Measurements from ENCODE around the gene MID1.
"Not testable (repeated sequence)": the region's sequence is repeated elsewhere in the genome, so short reads cannot be mapped to it uniquely, and the experiment has no call there.

MID1 gene

DNA sequence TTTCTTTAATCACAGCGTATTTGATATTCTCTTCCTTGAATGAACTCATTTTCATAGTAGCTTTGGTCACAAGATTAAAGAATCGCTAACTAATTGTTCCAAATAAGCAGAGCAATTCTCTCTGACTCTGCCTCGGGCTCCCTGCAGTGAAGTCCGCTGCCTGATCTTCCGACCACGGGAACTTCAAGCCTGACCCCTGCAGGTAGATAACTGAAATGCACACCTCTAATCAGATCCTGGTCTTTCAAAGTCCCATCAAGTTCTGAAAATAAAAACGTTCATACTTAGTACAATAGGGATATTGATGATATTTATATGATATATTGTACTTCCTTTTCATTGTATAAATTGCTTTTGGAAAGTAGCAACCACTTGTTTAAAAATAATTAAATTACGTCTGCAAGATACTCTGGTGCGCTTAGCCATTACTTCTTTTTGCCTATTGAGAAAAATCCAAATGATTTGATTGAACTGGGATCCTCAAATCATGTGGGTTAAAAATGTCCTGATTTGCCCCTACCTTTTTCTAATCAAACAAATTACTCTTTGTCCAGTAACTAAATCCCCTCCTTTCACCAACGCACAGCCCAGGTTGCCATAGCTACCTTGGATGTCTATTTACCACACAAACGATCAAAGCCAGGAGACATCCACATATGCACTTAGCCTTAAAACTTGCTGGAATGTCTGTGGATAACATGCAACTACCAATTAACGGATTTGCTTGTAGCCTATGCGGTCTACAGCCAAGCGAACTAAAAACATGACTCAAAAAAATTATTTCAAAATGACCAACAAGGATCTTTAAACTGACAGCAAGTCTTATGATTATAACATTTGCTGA is 4.2 kb downstream of the MID1 start:
- DNase-seq = no peak

DNA sequence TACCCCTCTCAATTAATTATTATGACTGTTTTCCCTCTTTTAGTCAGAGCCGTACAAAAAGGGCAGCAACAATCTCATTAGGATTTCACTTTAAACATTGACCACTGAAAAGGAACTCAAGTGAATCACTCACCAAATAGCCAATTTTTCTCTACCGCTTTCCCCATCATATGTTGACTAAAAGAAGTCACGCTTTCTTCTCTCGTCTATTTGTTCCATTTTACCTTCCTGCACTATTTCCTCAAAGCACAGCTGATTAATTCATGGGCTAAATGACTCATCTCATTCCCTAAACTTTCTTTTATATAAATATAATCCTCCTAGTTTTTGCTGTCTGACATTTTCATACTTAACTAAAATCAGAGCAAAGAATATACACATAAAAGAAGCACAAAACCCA is 8.2 kb downstream of the MID1 start:
- DNase-seq = no peak

- no peak for DNase-seq
These were observed 8.8 kb downstream of the MID1 start for GRCh38 chrX:10611441-10612090.

DNA sequence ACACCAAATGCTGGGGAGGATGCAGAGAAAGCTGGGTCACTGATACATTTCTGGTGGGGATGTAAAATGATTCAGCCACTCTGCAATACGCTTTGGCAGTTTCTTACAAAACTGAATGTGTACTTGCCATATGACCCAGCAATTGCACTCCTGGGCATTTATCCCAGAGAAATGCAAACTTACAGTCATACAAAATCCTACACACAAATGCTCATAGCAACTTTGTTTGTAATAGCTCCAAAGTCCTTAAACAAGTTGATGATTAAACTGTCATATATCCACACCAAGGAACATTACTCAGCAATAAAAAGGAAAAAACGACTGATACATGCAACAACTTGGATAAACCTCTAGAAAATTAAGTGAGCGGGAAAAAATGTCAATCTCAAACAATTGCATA is 12.3 kb downstream of the MID1 start:
- DNase-seq = no peak

- DNase-seq = no peak
These were observed 13.2 kb downstream of the MID1 start for GRCh38 chrX:10607233-10607632.

DNA sequence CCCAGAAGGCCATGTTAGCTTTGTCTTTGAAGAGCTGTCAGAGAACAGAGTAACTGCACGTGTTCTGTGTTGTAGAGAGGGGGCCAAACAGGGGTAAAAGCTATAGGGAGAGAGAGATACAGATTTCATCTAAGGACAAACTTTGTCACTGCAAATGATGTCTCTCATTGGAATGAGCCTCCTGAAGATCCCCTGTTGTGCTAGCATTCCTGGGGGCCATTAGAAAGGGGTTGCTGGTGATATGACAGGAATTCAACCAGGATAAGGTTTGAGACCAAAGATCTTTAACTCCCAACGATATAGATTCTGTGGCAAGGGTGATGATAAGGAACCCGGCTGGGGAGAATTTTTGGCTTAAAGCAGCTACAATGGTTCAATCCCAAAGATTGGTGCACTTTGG is 16.8 kb downstream of the MID1 start:
- DNase-seq = no peak

DNA sequence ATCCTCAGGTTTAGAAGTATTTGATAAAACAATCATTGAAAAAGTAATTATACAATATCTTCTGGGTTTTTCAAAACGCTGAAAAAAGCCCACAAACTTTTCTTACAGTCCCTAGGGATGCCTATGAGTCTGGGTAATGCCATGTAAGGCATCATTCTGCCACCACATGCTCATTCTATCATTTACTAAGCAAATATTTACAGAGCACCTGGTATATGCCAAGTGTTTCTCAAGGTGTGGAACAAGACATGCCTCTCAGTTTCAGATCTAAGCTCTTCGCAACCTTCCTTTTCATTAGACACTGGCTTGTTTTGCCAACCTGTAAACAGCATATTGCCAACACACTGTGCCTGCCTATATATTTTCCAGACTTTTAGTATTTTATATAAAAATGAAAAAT is 17.7 kb downstream of the MID1 start:
- no peak for DNase-seq

GRCh38 chrX:10600479-10600878 is 19.9 kb downstream of the MID1 start:
- DNase-seq = no peak

DNA sequence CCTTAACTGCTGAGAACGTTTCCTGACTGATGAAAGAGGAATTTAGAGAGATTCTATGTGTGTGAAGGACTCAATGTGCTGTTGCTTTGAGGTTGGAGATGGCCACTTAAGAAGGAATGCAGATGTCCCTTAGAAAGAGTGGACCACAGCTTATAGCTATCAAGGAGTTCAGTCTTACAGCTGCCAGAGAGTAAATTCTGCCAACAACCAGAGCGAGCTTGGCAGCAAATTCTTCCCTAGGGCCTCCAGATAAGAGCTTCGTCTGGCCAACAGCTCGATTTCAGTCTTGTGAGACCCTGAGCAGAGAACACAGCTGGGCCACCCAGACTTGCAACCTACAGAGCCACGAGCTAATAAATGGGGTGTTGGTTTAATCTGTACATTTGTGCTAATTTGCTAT is 21.8 kb downstream of the MID1 start:
- no peak for DNase-seq

GRCh38 chrX:10597871-10598270 is 22.5 kb downstream of the MID1 start:
- DNase-seq = no peak

DNA sequence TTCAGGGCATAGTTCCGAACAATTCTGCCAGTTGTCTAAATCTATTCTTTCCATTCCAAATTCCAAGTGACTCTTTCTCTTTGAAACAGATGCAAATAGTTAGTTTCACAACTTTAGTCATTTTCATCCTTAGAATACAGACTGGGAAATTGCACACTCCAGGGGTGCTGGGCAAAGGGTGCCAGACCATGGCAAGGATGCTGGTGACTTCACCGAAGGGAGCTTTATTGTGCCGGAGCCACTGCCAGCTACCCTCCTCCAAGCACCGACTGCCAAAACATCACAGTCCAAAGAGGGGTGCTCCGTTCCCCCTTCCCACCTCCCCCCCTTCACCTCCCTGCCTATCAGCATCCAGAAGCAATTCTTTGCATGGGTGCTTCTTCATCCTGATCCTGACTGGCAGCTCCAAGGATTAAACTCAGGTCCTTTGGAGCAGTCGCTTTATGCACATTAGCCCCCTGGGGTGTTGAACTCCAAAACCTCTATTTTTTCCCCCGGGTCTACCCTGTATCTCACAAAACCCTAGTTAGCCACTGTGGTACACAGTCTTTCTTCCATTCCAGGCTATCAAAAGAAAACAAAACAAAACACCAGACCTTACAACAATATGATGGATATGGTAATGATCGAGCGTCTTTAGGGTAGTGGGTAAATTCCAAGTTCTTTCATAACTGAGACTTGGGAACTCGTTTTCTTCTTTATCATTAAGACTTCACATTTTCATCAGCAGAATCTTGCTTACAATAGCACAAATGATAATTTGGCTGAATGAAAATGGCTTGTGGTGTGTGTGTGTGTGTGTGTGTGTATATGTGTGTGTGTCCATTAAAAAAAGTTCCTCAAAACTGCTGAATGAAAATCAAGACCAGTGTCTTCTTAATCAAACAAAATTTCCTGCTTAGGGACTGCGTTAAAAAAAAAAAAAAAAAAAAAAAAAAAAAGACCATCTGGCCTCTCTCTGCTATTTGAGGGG is 28.7 kb downstream of the MID1 start:
- no peak for DNase-seq

- not testable (repeated sequence) for DNase-seq
These were observed 30.6 kb downstream of the MID1 start for GRCh38 chrX:10589787-10590186.

- no peak for DNase-seq
These were observed 31.3 kb downstream of the MID1 start for GRCh38 chrX:10589098-10589497.

DNA sequence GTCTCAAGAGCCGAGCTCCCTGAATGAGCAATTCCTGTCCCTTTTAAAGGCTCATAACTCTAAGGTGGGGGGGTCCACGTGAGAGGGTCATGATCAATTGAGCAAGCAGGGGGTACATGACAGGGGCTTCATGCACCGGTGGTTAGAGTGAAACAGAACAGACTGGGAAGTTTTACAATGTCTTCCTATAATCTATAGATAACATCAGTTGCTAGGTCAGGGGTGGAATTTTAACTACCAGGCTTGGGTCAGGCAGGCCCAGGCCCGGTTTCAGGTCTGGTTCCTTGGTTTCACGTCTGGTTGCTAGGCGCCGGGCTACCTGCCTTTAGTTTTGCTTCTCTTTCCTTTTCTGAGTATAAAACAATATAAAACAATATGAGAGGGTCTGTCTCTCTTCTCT is 35.5 kb downstream of the MID1 start:
- not testable (repeated sequence) for DNase-seq

- DNase-seq = no peak
These were observed 37.4 kb downstream of the MID1 start for GRCh38 chrX:10582945-10583344.

DNA sequence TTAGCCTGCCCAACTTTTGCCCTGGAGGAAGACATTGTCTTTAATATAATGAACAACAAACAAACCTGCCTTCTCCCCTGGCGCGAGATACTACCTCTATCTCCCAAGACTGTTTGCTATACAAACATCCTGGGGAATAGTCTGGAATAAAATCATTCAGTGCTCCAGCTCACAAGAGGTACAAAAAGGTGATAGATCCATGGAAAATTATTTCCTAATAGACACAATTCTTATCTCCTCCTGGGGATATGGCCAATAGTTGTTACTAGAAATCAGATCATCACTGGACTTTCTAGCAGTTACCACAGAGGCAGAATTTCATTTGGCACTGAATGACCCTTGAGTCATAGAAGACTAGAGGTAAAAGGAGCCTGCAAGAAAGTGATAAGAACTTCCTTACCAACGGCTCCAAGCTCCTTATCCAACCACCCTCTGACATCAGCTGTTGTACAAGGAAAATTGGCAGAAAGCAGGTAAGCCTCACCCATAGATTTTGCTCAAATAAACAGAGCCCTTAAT is 38.1 kb downstream of the MID1 start:
- DNase-seq = no peak

GRCh38 chrX:10579112-10580011 is 41.0 kb downstream of the MID1 start:
- no peak for DNase-seq

GRCh38 chrX:10578527-10578926 is 41.9 kb downstream of the MID1 start:
- no peak for DNase-seq

DNA sequence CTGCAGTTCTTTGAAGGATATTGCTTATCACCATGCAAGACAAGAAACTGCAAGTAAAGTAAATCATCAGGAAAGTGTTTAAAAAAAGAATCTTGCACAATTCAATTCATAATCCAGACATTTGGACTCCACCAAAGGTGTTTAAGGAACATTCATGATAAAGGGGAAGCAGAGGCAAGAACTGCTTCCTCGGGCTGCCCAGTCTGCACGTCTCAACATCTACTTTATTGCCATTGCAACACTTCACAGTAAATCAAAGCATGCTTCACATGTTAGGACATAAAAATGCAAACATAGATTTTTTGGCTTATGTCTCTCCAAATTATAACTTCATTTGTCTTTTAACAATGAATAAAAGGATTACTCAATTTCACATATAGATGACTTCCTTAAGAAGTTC is 42.5 kb downstream of the MID1 start:
- DNase-seq = no peak

DNA sequence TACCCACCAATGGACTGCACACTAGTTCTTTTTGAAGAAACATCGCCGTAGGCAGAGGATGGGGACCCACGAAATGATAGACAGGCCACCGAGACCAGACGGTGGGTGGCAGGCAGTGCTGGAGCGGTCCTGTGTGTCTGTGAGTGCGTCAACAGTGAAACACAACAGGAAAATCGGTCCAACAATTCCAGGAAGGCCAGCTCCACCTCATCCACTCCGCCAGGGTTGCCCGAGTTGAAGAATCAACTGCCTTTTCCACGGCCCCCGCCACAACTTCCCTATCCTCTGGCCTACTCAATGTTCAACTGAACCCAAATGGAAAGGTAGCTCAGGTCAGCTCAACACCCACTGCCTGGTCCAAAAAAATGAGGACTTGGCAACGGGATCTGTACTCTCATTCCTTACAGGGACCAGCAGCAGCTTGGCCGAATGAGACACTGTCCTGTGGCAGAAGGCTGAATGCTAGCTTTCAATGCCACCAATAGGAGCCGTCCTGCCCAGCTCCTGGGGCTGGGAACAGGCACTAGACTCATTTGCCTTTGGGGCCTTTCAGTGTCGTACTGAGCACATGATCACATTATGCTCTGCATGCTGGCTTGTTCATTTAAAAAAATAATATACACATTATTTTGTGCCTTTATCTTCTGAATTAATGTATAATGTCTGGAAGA is 43.5 kb downstream of the MID1 start:
- DNase-seq = no peak

- no peak for DNase-seq
These were observed 44.2 kb downstream of the MID1 start for GRCh38 chrX:10576186-10576585.

GRCh38 chrX:10574663-10575062 is 45.7 kb downstream of the MID1 start:
- no peak for DNase-seq
